IMR-90 (cell line): ENCODE data around the gene RHOBTB1.

Experiments
- BHLHE40 ChIP-seq: fragments of 150-350 bp; IDR thresholded peaks from 2 replicates; pipeline ENCODE4 v1.6.1; 2016; ENCODE audit warnings: mild to moderate bottlenecking, low read depth, low read length
- CHD1 ChIP-seq: IDR thresholded peaks from 2 replicates; pipeline ENCODE4 v1.6.1; 2012; ENCODE audit warnings: low read depth, low read length, improper control_type of control experiment
- CTCF ChIP-seq: conservative IDR thresholded peaks from 2 replicates; pipeline ENCODE4 v1.5.1; 2012; ENCODE audit warnings: mild to moderate bottlenecking, low read depth, low read length, improper control_type of control experiment
- ELK1 ChIP-seq: fragments of 150-350 bp; IDR thresholded peaks from 2 replicates; pipeline ENCODE4 v1.6.1; 2016; ENCODE audit warnings: low read depth, mild to moderate bottlenecking, low read length, moderate library complexity, borderline replicate concordance
- POLR2A ChIP-seq: IDR thresholded peaks from 2 replicates; pipeline ENCODE4 v1.6.1; 2012; ENCODE audit warnings: mild to moderate bottlenecking, low read depth, low read length

GRCh38 chr10:60890811-60891210, 53.2 kb downstream of the RHOBTB1 start:
- no peak for TF ChIP-seq CTCF
- TF ChIP-seq CHD1, result no peak
- no peak for TF ChIP-seq ELK1
- TF ChIP-seq POLR2A, result no peak
- no peak for TF ChIP-seq BHLHE40
